Measurements from ENCODE around the gene TMEM101.
"Not testable (repeated sequence)": the region's sequence is repeated elsewhere in the genome, so short reads cannot be mapped to it uniquely, and the experiment has no call there.

TMEM101 gene

GRCh38 chr17:43966276-43966675 is 48.5 kb downstream of the TMEM101 start:
- no peak for DNase-seq (ENCODE audit: extremely low spot score)
- ChIA-PET CTCF (no interaction called here), POLR2A (no interaction called here)
- no peak for TF ChIP-seq SUZ12 (IDR thresholded peaks at IDR 0.05)
- TF ChIP-seq NFRKB (IDR thresholded peaks at IDR 0.05) = no peak
- no peak for TF ChIP-seq FOXM1 (IDR thresholded peaks at IDR 0.05; ENCODE audit: borderline replicate concordance)
- no peak for TF ChIP-seq SP1 (IDR thresholded peaks at IDR 0.05)
- no peak for TF ChIP-seq FOXA1 (IDR thresholded peaks at IDR 0.05)
- TF ChIP-seq ZNF384 (IDR thresholded peaks at IDR 0.05) = no peak
- no peak for TF ChIP-seq CTBP1 (IDR thresholded peaks at IDR 0.05; ENCODE audit: borderline replicate concordance)

GRCh38 chr17:43962479-43962878 is 52.3 kb downstream of the TMEM101 start:
- POLR2A ChIA-PET = interaction anchor here (0.7 kb wide), 1 partner anchor 30 kb away, joined by 3 read pairs; no protein-coding TSS in a partner anchor
- CTCF ChIA-PET = interaction anchor here (1.4 kb wide), 1 partner anchor 19 kb away, joined by 5 read pairs; no protein-coding TSS in a partner anchor
- no peak for DNase-seq (ENCODE audit: extremely low spot score)
- no peak for TF ChIP-seq FOXM1 (IDR thresholded peaks at IDR 0.05; ENCODE audit: borderline replicate concordance)

GRCh38 chr17:43961954-43962353 is 52.8 kb downstream of the TMEM101 start:
- CTCF ChIA-PET = interaction anchor here (1.4 kb wide), 1 partner anchor 18 kb away, joined by 5 read pairs; no protein-coding TSS in a partner anchor
- POLR2A ChIA-PET = no interaction called here
- DNase-seq (ENCODE audit: extremely low spot score) = no peak
- TF ChIP-seq ZNF384 (IDR thresholded peaks at IDR 0.05) (no peak), FOXA1 (IDR thresholded peaks at IDR 0.05) (no peak), CTBP1 (IDR thresholded peaks at IDR 0.05; ENCODE audit: borderline replicate concordance) (no peak)

- POLR2A ChIA-PET; DNase-seq (ENCODE audit: extremely low spot score): not testable (repeated sequence)
- CTCF ChIA-PET = interaction anchor here (1.1 to 1.4 kb wide), 2 partner anchors 17 to 115 kb away, joined by 3 to 5 read pairs; no protein-coding TSS in a partner anchor
Observed at GRCh38 chr17:43961292-43961691, 53.5 kb downstream of the TMEM101 start.

All from HEK293T (cell line).